HG03378 (cell line): ENCODE measurements around the gene CNST.
A peak's percentile ranks its signal among the peaks of the same experiment; 100 is the strongest.
"Not testable (repeated sequence)": the region's sequence is repeated elsewhere in the genome, so short reads cannot be mapped to it uniquely, and the experiment has no call there.

Source experiments
- ATAC-seq: cut with Tn5 transposase; IDR thresholded peaks from one replicate; pipeline ENCODE4 v1.9.1; 2021; ENCODE audit warnings: mild to moderate bottlenecking, moderate library complexity; ENCODE audit not compliant: unreplicated experiment

Gene CNST

GRCh38 chr1:246554201-246554600 is 12.1 kb upstream of the CNST start:
- no peak for ATAC-seq

GRCh38 chr1:246558041-246558440 is 8.2 kb upstream of the CNST start:
- no peak for ATAC-seq

- no peak for ATAC-seq
Measured at GRCh38 chr1:246559310-246559709, 6.9 kb upstream of the CNST start.

- not testable (repeated sequence) for ATAC-seq
Measured at GRCh38 chr1:246560833-246561232, 5.4 kb upstream of the CNST start.

GRCh38 chr1:246564839-246565750 is 1.2 kb upstream of the CNST start:
- ATAC-seq: no peak

- no peak for ATAC-seq
Measured at GRCh38 chr1:246565751-246566127, 517 bp upstream of the CNST start.

- ATAC-seq: peak; percentile 2
Measured at GRCh38 chr1:246566813-246567645, 773 bp downstream of the CNST start.

- no peak for ATAC-seq
Measured at GRCh38 chr1:246567646-246568235, 1.5 kb downstream of the CNST start.

- no peak for ATAC-seq
Measured at GRCh38 chr1:246569248-246570238, 3.3 kb downstream of the CNST start.

- ATAC-seq: not testable (repeated sequence)
Measured at GRCh38 chr1:246571309-246571708, 5.1 kb downstream of the CNST start.

GRCh38 chr1:246571953-246572352 is 5.7 kb downstream of the CNST start:
- no peak for ATAC-seq

- no peak for ATAC-seq
Measured at GRCh38 chr1:246572785-246573184, 6.5 kb downstream of the CNST start.

- no peak for ATAC-seq
Measured at GRCh38 chr1:246573491-246573890, 7.2 kb downstream of the CNST start.

- no peak for ATAC-seq
Measured at GRCh38 chr1:246576709-246577032, 10.4 kb downstream of the CNST start.

GRCh38 chr1:246577082-246577719 is 10.9 kb downstream of the CNST start:
- ATAC-seq: no peak

GRCh38 chr1:246577720-246578106 is 11.5 kb downstream of the CNST start:
- no peak for ATAC-seq

- ATAC-seq: peak; percentile 70
Measured at GRCh38 chr1:246579818-246580217, 13.6 kb downstream of the CNST start.

- no peak for ATAC-seq
Measured at GRCh38 chr1:246580497-246581370, 14.5 kb downstream of the CNST start.
